ENCODE results near the gene TXNL1. TPM values are rescaled to one million over a fixed set of nuclear protein-coding genes. Genes with fewer than 3 reads are reported as not detected.

TXNL1 gene
- total RNA-seq, 2 donors from 2014 or later = 47.1 to 52.8 TPM

DNA sequence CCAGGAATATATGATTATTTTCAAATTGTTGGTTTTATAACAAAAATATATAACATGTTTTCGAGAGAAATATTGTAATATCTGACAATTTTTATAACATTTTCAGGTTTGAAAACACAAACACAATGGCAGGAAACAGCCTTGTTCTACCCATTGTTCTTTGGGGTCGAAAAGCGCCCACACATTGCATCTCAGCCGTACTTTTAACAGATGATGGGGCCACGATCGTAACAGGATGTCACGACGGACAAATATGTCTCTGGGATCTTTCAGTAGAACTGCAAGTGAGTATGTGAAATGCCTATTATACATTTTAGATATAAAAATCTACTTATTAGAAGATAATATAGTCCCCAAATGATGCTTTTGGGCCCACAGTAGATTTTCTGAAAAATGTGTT, 34.0 kb upstream of the TXNL1 start:
- Histone ChIP-seq H3K27ac (no peak overlapping the region), H3K4me1 (ENCODE audit: control insufficient read depth in 1 of 2, low read depth in 2 of 2) (no peaks in the 10 kb centered on the region), H3K9me3 (no peaks in the 10 kb centered on the region), H3K4me3 (no peak overlapping the region), H3K27me3 (replicated peaks; ENCODE audit: insufficient read depth) (no peaks in the 10 kb centered on the region), H3K36me3 (no peaks in the 10 kb centered on the region)
- TF ChIP-seq, protein P1, sequence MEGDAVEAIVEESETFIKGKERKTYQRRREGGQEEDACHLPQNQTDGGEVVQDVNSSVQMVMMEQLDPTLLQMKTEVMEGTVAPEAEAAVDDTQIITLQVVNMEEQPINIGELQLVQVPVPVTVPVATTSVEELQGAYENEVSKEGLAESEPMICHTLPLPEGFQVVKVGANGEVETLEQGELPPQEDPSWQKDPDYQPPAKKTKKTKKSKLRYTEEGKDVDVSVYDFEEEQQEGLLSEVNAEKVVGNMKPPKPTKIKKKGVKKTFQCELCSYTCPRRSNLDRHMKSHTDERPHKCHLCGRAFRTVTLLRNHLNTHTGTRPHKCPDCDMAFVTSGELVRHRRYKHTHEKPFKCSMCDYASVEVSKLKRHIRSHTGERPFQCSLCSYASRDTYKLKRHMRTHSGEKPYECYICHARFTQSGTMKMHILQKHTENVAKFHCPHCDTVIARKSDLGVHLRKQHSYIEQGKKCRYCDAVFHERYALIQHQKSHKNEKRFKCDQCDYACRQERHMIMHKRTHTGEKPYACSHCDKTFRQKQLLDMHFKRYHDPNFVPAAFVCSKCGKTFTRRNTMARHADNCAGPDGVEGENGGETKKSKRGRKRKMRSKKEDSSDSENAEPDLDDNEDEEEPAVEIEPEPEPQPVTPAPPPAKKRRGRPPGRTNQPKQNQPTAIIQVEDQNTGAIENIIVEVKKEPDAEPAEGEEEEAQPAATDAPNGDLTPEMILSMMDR (IDR thresholded peaks at IDR 0.05) = no peak
- DNase-seq (ENCODE audit: low spot score) (no peak), ATAC-seq (ENCODE audit: insufficient number of reproducible peaks, low FRiP score, low read depth) (no peak)

DNA sequence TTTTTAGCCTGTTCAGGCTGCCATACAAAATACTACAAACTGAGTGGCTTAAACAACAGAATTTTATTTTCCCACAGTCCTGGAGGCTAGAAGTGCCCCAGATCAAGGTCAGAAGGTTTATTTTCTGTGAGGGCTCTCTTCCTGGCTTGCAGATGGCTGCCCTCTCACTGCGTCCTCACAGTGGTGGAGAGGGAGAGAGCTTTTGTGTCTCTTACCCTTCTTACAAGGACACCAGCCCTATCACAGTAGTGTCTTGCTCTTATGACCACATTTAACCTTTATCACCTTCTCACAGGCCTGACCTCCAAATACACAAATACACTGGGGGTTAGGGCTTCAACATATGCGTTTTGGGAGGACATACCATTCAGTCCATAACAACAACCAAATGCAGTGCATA, 24.5 kb upstream of the TXNL1 start:
- H3K27me3 ChIP-seq (replicated peaks; ENCODE audit: insufficient read depth) = no peaks in the 10 kb centered on the region
- no peaks in the 10 kb centered on the region for H3K9me3 ChIP-seq
- no peak overlapping the region for H3K4me3 ChIP-seq
- H3K4me1 ChIP-seq (ENCODE audit: control insufficient read depth in 1 of 2, low read depth in 2 of 2) = peaks cover 0 to 2% of the 10 kb centered on the region in 2 donors
- DNase-seq (ENCODE audit: low spot score) = no peak
- ATAC-seq (ENCODE audit: insufficient number of reproducible peaks, low FRiP score, low read depth) = no peak
- no peaks in the 10 kb centered on the region for H3K36me3 ChIP-seq
- TF ChIP-seq, protein P1 (IDR thresholded peaks at IDR 0.05) = no peak
- H3K27ac ChIP-seq = no peak overlapping the region

DNA sequence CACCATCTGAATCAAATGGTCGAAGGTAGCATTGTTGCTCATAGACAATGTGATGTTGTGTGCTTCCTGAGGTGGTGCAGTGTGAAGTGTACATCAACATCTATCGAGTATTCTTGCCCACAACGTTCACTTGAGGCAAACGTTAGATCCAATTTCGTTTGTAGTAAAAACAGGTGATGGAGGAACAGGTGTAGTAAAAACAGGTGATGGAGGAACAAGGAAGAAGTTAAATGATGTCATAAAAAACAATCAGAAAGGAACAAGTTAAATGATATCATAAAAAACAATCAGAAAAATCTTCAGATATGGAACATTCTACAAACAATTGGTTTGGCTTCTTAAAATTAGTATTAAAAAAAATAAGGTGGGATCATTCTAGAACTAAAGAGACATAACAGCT, 24.1 kb upstream of the TXNL1 start:
- Histone ChIP-seq H3K9me3 (no peaks in the 10 kb centered on the region), H3K27ac (no peak overlapping the region), H3K4me1 (ENCODE audit: control insufficient read depth in 1 of 2, low read depth in 2 of 2) (peaks cover 0 to 2% of the 10 kb centered on the region in 2 donors), H3K36me3 (no peaks in the 10 kb centered on the region), H3K27me3 (replicated peaks; ENCODE audit: insufficient read depth) (no peaks in the 10 kb centered on the region), H3K4me3 (no peak overlapping the region)
- ATAC-seq (ENCODE audit: insufficient number of reproducible peaks, low FRiP score, low read depth) = no peak
- TF ChIP-seq, protein P1 (IDR thresholded peaks at IDR 0.05) = no peak
- DNase-seq (ENCODE audit: low spot score) = no peak

DNA sequence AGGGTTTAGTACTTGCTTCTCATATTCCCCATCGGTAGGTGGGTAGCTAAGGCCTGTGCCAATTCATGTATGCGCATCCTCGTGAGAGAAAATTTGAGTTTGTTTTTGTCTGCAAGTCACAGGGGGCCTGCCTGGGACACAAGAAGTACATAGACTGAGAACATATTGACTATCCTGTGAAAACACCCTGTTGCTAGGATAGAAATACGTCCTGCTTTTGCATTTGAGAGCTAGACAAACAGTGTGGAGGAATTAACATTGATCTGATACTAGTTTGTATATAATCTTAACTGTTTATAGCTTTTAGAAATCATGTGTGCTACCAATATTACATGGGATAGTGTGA, 23.6 kb upstream of the TXNL1 start:
- no peak for DNase-seq (ENCODE audit: low spot score)
- TF ChIP-seq, protein P1 (IDR thresholded peaks at IDR 0.05) = no peak
- peaks cover 0 to under 1% of the 10 kb centered on the region in 2 donors for H3K4me1 ChIP-seq (ENCODE audit: control insufficient read depth in 1 of 2, low read depth in 2 of 2)
- no peaks in the 10 kb centered on the region for H3K27me3 ChIP-seq (replicated peaks; ENCODE audit: insufficient read depth)
- H3K4me3 ChIP-seq = no peak overlapping the region
- ATAC-seq (ENCODE audit: insufficient number of reproducible peaks, low FRiP score, low read depth) = no peak
- H3K36me3 ChIP-seq = no peaks in the 10 kb centered on the region
- H3K27ac ChIP-seq = no peak overlapping the region
- H3K9me3 ChIP-seq = no peaks in the 10 kb centered on the region

DNA sequence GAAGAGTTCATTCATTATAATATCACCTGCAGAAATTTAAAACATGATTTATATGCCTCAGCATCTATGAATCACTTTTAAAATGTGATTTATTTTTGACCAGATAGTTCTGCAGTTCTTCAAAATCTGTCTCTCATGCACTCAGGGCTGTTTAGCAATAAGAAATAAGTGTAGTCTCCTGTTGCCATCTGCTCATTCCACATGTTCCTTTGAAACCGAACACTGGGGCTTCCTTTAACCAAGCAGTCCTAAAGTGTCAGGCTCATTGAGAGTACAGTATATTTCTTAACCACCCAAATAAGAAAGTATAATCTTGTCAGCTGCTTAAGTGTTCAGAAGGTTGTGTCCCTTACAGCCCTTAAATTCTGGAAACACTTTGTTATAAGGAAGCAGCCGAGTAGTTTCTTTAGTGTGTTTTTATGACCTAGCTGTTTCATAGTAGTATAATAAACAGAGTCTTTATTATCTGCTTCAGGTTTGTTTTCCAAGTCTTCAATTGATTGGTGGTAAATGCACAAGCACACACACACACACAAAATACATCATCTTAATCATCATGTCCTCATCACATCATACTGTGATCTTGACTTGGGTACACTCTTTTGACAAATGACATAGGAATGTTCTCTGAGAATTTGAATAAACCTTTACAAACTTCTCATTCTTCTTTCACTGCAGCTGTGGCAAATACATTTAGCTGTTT, 23.1 kb upstream of the TXNL1 start:
- H3K9me3 ChIP-seq = no peaks in the 10 kb centered on the region
- no peak for ATAC-seq (ENCODE audit: insufficient number of reproducible peaks, low FRiP score, low read depth)
- H3K36me3 ChIP-seq = no peaks in the 10 kb centered on the region
- no peak for DNase-seq (ENCODE audit: low spot score)
- H3K4me1 ChIP-seq (ENCODE audit: control insufficient read depth in 1 of 2, low read depth in 2 of 2) = no peaks in the 10 kb centered on the region
- TF ChIP-seq, protein P1 (IDR thresholded peaks at IDR 0.05) = no peak
- no peaks in the 10 kb centered on the region for H3K27me3 ChIP-seq (replicated peaks; ENCODE audit: insufficient read depth)
- H3K4me3 ChIP-seq = no peak overlapping the region
- no peak overlapping the region for H3K27ac ChIP-seq

Measured in thoracic aorta (tissue), 2 donors.